GM21423 (cell line): ENCODE results near the gene ANKRD40.

Source experiments
- ATAC-seq: cut with Tn5 transposase; IDR thresholded peaks from one replicate; pipeline ENCODE4 v1.9.1; 2021; ENCODE audit warnings: mild to moderate bottlenecking, moderate library complexity; ENCODE audit not compliant: unreplicated experiment

ANKRD40 gene

DNA sequence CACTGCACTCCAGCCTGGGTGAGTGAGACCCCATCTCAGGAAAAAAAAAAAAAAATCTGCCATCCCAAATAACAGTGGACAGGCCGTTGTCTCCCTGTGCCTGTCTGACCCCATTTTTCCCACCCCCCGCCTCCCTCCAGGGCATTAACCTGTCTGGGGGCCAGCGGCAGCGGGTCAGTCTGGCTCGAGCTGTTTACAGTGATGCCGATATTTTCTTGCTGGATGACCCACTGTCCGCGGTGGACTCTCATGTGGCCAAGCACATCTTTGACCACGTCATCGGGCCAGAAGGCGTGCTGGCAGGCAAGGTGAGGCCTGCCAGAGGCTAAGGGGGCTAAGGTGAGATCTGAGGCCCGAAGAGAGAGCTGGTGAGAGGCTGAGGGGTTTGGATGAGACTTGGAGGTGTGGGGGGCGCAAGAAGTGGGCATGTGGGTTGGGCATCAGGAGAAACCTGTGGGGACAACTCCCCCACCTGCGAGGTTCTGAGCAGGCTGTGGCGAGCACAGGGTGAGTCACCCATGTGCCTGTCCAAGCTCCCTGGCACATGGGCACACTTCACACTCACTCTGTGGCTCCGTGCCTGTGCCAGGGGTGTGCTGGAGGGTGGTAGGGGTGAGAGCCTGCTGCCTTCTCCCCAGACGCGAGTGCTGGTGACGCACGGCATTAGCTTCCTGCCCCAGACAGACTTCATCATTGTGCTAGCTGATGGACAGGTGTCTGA is 34.7 kb downstream of the ANKRD40 start:
- no peak for ATAC-seq

DNA sequence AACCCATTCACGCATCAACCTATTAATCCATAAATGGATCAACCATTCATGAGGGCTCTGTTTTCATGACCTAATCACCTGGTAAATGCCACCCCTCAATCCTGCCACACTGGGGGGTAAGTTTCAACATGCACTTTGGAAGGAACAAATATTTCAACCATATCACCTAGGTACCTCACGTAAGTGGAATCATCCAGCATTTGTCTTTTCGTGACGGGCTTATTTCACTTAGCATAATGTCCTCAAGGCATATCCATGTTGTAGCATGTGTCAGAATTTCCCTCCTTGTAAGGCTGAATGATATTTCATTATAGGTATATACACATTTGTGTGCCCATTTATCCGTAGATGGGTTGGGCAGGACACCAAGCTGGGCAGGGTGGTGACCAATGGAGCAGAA is 35.6 kb downstream of the ANKRD40 start:
- ATAC-seq: no peak

DNA sequence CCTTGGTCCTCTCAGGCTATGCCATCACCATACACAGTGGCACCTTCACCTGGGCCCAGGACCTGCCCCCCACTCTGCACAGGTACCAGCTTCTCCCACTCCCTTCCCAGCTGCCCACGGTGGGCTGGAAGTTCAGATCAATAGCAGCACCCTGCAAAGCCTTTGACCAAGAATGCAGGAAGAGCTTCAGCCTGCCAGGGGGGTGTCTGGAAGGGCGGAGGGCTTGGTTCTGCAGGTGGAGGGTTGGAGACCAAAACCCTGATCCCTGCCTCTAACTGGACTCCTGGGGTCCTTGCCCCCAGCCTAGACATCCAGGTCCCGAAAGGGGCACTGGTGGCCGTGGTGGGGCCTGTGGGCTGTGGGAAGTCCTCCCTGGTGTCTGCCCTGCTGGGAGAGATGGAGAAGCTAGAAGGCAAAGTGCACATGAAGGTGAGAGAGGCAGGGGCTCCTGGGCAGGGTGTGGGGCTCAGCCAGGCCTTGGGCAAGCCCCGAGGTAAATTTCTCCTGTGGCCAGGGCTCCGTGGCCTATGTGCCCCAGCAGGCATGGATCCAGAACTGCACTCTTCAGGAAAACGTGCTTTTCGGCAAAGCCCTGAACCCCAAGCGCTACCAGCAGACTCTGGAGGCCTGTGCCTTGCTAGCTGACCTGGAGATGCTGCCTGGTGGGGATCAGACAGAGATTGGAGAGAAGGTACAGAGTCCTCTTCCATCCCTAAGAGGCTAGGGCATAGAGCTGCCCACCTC is 38.7 kb downstream of the ANKRD40 start:
- ATAC-seq: no peak

DNA sequence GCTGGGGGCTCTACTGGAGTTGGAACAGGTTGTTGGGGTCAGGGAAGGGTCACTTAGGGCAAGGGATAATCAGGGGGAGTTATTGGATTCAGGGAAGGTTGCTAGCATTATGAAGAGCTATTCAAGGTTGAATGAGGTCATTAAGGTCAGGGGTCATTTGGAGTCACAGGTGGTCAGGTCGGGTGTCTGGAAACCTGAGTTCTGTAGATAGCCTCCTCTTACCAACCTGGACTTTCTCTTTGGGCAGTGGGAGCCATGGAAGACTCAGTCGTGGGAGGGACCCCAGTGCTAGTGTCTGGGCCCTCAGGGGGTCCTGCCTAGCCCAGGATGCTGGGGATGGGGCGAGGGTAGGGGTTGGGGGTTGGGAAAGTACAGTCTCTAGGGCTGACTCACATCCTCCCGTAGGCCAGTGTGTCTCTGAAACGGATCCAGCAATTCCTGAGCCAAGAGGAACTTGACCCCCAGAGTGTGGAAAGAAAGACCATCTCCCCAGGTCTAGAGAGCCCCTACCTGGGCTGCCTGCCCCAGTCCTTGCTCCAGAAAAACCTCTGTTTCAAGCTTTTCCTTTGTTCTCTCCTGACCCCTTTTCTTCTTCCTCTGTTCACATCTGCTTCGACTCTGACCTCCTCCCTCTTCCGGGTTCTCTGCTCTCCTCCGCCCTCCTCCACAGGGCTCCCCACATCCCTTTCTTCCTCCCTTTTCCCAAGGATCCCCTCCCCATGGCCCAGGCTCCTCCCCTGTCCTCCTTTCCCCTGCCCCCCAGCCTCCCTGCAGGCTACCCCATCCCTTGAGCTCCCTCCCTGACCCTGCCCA is 39.5 kb downstream of the ANKRD40 start:
- no peak for ATAC-seq

DNA sequence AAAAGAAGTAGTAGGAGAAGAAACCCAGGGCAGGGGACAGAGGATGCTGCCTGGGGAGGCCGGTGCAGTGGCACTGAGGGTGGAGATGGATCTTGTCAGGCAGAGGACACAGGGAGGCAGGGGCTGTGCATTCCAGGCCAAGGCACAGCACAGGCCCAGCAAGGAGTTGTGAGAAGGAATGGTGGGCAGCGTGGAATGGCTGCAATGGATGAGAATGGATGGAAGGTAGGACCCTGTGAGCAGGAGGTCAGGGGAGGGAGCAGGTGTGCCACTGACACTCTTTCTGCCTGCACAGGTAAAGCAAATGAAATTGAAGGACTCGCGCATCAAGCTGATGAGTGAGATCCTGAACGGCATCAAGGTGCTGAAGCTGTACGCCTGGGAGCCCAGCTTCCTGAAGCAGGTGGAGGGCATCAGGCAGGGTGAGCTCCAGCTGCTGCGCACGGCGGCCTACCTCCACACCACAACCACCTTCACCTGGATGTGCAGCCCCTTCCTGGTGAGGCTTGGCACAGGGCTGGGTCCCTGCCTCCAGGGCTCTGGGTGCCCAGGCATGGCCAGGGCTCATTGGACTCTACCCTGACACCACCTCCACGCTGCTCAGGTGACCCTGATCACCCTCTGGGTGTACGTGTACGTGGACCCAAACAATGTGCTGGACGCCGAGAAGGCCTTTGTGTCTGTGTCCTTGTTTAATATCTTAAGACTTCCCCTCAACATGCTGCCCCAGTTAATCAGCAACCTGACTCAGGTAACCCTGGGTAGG is 40.3 kb downstream of the ANKRD40 start:
- ATAC-seq: no peak

DNA sequence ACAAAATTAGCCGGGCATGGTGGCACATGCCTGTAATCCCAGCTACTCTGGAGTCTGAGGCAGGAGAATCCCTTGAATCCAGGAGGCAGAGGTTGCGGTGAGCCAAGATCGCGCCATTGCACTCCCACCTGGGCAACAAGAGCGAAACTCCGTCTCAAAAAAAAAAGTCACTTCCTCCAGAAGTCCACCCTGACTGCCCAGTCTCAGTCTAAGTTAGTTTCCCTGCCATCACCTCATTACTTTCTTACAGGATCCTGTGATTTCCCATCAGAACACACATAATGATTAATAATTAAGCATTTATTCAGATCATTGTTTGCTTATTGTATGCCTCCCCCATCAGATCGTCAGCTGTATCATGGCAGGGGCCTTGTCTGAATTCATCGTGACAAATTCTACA is 41.4 kb downstream of the ANKRD40 start:
- no peak for ATAC-seq

DNA sequence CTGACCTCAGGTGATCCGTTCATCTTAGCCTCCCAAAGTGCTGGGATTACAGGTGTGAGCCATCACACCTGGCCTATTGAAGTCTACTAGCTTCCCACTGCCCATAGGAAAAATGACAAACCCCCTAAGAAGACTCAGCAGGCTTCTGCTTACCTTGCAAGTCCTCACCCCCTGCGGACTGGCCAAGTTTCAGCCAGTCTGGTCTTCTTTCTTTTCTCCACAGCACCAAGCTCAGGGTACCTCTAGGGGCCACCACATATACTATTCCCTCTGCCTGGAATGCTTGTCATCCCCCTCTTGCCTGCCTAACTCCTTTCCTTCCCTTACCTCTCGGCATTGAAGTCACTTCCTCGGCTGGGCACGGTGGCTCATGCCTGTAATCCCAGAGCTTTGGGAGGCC is 41.9 kb downstream of the ANKRD40 start:
- no peak for ATAC-seq

DNA sequence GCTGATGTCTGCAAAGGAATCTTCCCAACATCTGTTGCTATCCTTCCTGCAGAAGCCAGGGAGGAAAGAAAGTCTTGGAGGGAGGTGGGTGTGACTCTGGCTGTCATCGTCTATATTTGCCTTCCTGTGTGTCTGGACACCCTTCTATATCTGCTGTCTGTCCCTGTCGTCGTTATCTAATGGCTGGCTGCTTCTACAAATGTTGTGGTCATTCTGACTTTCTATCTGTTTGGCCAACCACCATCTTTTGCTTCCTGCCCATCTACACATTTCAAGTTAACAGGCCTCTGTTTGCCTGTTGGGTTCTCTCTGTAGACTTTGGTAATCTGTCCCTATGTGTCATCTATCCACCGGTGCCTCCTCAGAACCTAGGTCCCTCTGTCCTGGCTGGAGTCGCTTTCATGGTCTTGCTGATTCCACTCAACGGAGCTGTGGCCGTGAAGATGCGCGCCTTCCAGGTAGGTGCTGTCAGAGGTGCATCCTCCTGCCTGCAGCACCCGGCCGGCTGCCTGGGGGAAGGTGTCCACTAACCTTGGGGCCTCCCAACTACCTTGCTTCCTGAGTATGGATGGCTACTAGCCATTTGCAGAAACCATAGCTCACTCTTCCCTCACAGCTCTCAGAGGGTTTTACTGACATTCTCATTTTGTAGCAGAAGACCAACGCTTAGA is 42.8 kb downstream of the ANKRD40 start:
- no peak for ATAC-seq

DNA sequence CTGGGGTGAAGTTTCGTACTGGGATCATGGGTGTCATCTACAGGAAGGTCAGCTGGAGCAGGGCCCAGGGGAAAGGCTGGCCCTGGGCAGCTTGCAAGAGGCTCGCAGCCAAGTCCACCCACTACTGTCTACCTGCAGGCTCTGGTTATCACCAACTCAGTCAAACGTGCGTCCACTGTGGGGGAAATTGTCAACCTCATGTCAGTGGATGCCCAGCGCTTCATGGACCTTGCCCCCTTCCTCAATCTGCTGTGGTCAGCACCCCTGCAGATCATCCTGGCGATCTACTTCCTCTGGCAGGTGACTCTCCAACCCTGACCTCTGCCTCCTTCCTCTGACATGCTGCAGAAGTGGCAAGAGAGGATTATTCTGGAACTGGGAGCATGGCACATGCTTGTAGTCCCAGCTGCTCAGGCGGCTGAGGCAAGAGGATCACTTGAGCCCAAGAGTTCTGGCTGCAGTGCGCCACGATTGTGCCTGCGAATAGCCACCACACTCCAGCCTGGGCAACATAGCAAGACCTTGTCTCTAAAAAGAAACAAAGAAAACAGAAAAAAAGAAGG is 43.8 kb downstream of the ANKRD40 start:
- no peak for ATAC-seq

DNA sequence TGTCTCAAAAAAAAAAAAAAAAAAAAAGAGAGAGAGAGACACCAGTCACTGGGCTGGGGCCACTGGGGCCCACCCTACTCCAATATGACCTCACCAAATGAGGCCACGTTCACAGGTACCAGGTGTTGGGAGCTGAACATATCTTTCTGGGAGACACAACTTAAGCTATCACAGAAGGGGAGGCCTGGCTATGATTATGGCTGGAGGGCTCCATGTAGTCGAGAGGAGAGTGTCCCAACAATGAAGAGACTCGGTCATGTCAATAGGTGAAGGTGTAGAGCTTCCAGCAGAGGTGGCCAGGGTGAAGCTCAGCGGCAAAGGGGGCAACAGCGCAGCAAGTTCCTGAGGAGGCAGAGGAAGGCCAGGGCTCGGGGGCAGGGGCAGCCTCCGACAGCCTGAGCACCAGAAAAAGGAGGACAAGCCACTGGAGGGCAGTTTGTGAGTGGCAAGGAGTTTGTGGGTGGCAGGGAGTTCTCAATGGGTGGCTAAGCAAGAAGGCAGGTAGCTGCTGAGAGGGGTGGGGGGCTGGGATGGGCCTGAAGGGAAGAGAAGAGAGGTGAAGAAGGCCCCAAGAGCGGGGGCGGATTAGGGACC is 45.0 kb downstream of the ANKRD40 start:
- no peak for ATAC-seq

DNA sequence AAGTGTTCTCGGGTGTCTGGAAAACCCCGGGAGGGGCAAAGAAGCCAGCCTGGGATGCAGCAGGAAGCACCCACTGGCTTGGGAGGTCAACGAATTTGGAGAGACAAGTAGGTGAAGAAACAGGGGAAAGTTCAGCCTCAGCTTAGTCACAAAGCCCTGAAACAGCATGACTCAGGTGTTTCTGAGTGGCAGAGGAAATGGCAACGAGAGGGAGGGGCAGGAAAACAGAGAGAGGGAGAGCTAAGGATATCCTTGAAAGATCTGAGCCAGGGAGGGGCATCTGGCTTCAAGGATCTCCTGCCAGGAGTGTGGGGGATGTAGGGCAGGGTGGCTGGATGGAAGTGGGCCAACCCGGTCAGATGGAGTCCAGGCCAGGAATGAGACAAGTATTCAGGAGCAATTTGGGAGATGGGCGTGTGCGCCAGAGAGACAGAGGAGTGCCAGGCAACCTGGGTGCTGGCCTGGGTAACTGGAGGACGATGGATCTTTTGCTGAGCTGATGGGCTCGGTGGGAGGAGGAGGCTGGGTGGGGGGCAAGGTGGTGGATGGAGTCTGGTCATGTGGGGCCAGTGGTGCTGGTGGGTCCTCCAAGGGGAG is 45.8 kb downstream of the ANKRD40 start:
- ATAC-seq: no peak

DNA sequence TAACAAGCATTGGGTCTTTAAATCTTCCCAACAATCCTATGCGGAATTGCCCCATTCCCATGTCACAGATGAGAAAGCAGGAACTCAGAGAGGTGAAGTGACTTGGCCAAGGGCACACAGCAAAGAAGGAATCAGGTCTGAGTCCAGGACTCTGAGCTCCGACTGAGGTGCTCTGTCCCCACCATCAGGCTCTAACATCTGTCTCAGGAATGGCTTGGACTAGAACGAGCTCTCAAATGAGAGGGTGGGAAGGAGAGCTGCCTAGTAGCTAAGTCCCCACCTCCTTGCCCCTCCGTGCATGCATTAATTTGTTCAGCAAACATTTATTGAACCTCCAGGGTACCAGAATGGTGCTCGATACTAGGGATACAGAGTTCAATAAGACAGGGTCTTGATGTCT is 46.4 kb downstream of the ANKRD40 start:
- ATAC-seq: no peak

DNA sequence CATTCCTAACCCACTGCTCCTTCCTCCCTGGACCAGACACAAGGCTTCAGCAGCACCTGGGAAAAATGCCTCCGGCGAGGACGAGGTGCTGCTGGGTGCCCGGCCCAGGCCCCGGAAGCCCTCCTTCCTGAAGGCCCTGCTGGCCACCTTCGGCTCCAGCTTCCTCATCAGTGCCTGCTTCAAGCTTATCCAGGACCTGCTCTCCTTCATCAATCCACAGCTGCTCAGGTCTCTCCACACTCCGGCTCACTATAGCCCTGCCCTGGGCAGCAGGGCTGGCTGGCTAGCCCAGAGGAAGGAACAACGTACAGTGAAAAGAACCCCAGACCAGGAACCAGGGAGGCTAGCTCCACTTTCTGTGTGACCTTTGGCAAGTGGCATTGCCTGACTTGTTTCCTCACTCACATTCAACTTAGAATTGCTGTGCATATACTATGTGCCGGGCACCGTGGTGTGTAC is 46.8 kb downstream of the ANKRD40 start:
- ATAC-seq: no peak

DNA sequence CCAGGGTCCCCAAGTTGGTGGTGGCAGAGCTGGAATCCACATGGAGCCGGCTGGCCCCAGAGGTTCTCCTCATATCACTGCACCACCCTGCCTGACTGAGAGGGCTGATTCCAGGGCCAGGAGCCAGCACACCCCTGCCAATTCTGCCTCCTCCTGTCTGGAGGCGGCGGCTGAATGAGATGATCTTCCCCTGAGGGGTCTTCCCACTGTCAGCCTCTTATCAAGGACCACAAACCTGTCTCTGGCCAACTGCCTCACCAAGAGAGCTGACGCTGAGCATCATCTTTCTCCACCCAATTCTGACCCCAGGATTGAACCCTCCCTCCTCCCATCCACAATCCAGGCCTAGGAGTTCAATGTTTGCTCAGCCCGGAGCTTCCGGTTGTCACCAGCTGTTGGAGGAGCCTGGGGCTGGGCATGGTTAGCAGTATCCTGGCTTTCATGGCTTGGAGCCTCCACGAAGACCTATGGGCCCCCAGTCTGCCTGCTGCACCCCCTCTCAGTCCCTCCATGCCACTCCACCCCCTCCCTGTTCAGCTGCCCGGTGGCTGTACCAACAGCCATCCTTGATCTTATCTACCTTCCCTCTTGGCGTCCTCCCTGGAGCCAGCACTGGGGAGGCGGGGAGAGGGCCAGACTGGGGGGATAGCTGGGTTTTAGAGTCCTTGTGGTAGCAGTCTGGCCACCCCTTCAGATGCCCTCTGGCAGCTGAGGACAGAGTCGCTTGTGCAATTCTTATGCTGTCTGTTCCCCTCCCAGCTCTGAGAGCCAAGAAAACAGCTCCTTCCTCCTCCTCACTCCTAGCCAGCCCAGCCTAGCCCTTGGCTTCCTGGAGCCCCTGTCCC is 47.5 kb downstream of the ANKRD40 start:
- no peak for ATAC-seq

DNA sequence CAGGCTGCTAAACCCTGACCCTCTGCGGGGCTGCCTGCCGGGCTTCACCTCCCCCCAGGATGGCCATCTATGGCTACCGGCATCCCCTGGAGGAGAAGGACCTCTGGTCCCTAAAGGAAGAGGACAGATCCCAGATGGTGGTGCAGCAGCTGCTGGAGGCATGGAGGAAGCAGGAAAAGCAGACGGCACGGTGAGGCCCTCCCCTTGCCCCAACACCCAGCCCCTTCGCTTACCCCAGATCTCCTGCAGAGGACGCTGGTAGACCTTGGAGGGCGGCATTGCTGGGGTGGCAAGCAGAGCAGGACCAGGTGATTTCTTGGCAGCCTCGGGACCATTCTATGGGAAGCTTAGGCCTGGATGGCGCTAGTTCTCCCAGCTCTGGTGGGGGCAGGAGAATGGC is 48.5 kb downstream of the ANKRD40 start:
- ATAC-seq: no peak

DNA sequence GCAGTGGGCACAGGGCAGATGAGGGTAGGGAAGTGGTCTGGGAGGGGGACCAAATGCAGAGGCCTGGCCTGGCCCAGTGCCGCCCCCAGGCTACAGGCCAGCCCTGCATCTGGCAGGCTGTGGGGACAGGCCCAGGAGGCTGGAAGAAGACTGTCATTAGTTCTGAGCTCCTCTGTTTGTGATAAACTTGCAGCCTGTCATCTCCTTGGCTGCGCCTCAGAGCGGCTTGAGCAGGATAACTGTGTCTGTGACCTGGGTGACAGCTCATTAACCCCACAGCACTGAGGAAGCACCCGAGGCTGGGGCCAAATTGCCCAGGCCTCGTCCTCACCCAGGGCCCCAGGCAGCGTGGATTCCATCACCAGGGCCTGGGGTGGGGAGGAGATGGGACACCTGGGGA is 49.1 kb downstream of the ANKRD40 start:
- ATAC-seq: no peak

DNA sequence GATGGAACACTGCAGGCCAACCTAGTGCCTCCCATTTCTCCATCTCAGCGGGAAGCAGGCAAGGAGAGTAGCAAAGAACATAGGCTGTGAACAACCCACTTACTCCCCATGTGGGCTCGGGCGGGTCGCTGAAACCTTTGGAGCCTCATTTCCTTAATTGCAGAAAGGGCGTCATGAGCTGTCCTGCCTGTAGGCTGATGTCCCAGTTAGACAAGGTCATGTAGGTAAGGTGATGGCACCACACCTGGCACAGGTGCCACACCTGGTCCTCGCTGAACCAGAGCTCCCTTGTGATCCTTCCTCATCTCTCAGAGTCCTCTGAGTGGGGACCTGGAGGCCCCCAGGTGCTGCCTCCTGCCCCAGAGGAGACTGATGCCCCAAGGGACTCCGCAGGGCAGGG is 50.1 kb downstream of the ANKRD40 start:
- ATAC-seq: no peak

DNA sequence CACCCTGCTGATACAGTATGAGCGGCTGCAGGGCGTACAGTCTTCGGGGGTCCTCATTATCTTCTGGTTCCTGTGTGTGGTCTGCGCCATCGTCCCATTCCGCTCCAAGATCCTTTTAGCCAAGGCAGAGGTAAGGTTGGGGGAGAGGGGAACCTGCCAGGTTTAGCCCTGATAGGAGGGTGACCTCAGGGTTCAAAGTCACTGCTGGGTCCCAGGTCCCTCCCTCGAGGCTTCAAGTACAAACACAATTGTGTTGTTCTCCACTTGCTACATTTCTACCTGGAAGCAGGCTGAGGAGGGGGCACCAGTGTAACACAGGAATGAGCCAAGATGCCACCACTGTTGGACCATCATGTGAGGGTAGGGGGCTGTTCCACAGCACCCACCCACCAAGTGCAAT is 50.7 kb downstream of the ANKRD40 start:
- ATAC-seq: no peak
